ENCODE data around the gene ABCG1.

The ABCG1 gene

GRCh38 chr21:42307106-42307505 is 88.2 kb downstream of the ABCG1 start:
- DNase-seq (ENCODE audit: low read depth): no peak

GRCh38 chr21:42308161-42308913 is 89.4 kb downstream of the ABCG1 start:
- DNase-seq (ENCODE audit: low read depth): no peak

- DNase-seq (ENCODE audit: low read depth): no peak
Observed at GRCh38 chr21:42308914-42309752, 90.2 kb downstream of the ABCG1 start.

- DNase-seq (ENCODE audit: low read depth): no peak
Observed at GRCh38 chr21:42309753-42310213, 90.8 kb downstream of the ABCG1 start.

- DNase-seq (ENCODE audit: low read depth): no peak
Observed at GRCh38 chr21:42310411-42311001, 91.6 kb downstream of the ABCG1 start.

- DNase-seq (ENCODE audit: low read depth): no peak
Observed at GRCh38 chr21:42311160-42311559, 92.2 kb downstream of the ABCG1 start.

- DNase-seq (ENCODE audit: low read depth): no peak
Observed at GRCh38 chr21:42311816-42312625, 93.1 kb downstream of the ABCG1 start.

- DNase-seq (ENCODE audit: low read depth): no peak
Observed at GRCh38 chr21:42312626-42313104, 93.7 kb downstream of the ABCG1 start.

GRCh38 chr21:42313501-42313969 is 94.6 kb downstream of the ABCG1 start:
- DNase-seq (ENCODE audit: low read depth): no peak

- no peak for DNase-seq (ENCODE audit: low read depth)
Observed at GRCh38 chr21:42314616-42315295, 95.8 kb downstream of the ABCG1 start.

- DNase-seq (ENCODE audit: low read depth): no peak
Observed at GRCh38 chr21:42315296-42315891, 96.5 kb downstream of the ABCG1 start, which contains the start of gene TFF3. TFF3 (minus strand) TSS chr21:42315409; CDS start chr21:42315374, 35 bp downstream.

- DNase-seq (ENCODE audit: low read depth): no peak
Observed at GRCh38 chr21:42316891-42317290, 98.0 kb downstream of the ABCG1 start.

- DNase-seq (ENCODE audit: low read depth): no peak
Observed at GRCh38 chr21:42317341-42317741, 98.4 kb downstream of the ABCG1 start.

- DNase-seq (ENCODE audit: low read depth): no peak
Observed at GRCh38 chr21:42317826-42318746, 99.1 kb downstream of the ABCG1 start.

- no peak for DNase-seq (ENCODE audit: low read depth)
Observed at GRCh38 chr21:42319376-42319775, 100.4 kb downstream of the ABCG1 start.

GRCh38 chr21:42319851-42320572 is 101.1 kb downstream of the ABCG1 start:
- DNase-seq (ENCODE audit: low read depth): no peak

- DNase-seq (ENCODE audit: low read depth): no peak
Observed at GRCh38 chr21:42320791-42321190, 101.9 kb downstream of the ABCG1 start.

- no peak for DNase-seq (ENCODE audit: low read depth)
Observed at GRCh38 chr21:42321231-42321630, 102.3 kb downstream of the ABCG1 start.

GRCh38 chr21:42321845-42322244 is 102.9 kb downstream of the ABCG1 start:
- no peak for DNase-seq (ENCODE audit: low read depth)

All from GM04503 (cell line).